SK-N-SH treated with all-trans-retinoic acid at 6 μM for 48 hours (cell line): ENCODE results near the gene SH3D19.
A peak's percentile ranks its signal among the peaks of the same experiment; 100 is the strongest.

Experiments
- ATAC-seq: fragments of 200-7000 bp; cut with Tn5 transposase; 3 replicates; pipeline ENCODE4 v1.9.1; 2020; ENCODE audit warnings: mild to moderate bottlenecking, moderate library complexity
- BACH2 ChIP-seq: fragments of 250-450 bp; sonication (Bioruptor Pico); IDR thresholded peaks from 2 replicates; pipeline ENCODE4 v1.9.0; 2021; ENCODE audit warnings: mild to moderate bottlenecking, borderline replicate concordance
- ESRRG ChIP-seq: fragments of 250-450 bp; sonication (Bioruptor Pico); IDR thresholded peaks from 2 replicates; pipeline ENCODE4 v1.6.1; 2021; ENCODE audit warnings: mild to moderate bottlenecking
- GLIS3 ChIP-seq: fragments of 250-450 bp; sonication (Bioruptor Pico); IDR thresholded peaks from 2 replicates; pipeline ENCODE4 v1.5.0; 2020; ENCODE audit warnings: mild to moderate bottlenecking, moderate library complexity
- ISL1 ChIP-seq: fragments of 250-450 bp; sonication (Bioruptor Pico); IDR thresholded peaks from 2 replicates; pipeline ENCODE4 v2.1.2; 2022; ENCODE audit warnings: mild to moderate bottlenecking, moderate library complexity
- OSR1 ChIP-seq: fragments of 250-450 bp; sonication (Bioruptor Pico); IDR thresholded peaks from 2 replicates; pipeline ENCODE4 v1.8.0; 2022; ENCODE audit warnings: moderate library complexity, mild to moderate bottlenecking, inconsistent platforms
- PPARA ChIP-seq: fragments of 250-450 bp; sonication (Bioruptor Pico); IDR thresholded peaks from 2 replicates; pipeline ENCODE4 v1.5.0; 2020; ENCODE audit warnings: mild to moderate bottlenecking, borderline replicate concordance
- RARB ChIP-seq: fragments of 250-450 bp; sonication (Bioruptor Pico); IDR thresholded peaks from 2 replicates; pipeline ENCODE4 v1.8.0; 2021; ENCODE audit warnings: mild to moderate bottlenecking, moderate library complexity
- SNAI2 ChIP-seq: fragments of 250-450 bp; sonication (Bioruptor Pico); IDR thresholded peaks from 2 replicates; pipeline ENCODE4 v1.5.0; 2020; ENCODE audit warnings: mild to moderate bottlenecking, moderate library complexity
- TCF4 ChIP-seq: fragments of 250-450 bp; sonication (Bioruptor Pico); IDR thresholded peaks from 2 replicates; pipeline ENCODE4 v1.8.0; 2021; ENCODE audit warnings: mild to moderate bottlenecking, moderate library complexity, borderline replicate concordance
- ZC3H10 ChIP-seq: fragments of 250-450 bp; sonication (Bioruptor Pico); IDR thresholded peaks from 2 replicates; pipeline ENCODE4 v1.5.1; 2021; ENCODE audit warnings: mild to moderate bottlenecking, moderate library complexity
- ZFP3 ChIP-seq: fragments of 250-450 bp; sonication (Bioruptor Pico); IDR thresholded peaks from 2 replicates; pipeline ENCODE4 v1.5.0; 2020; ENCODE audit warnings: mild to moderate bottlenecking, moderate library complexity
- ZFP30 ChIP-seq: fragments of 450-650 bp; formaldehyde crosslinking; IDR thresholded peaks from 2 replicates; pipeline ENCODE4 v1.5.0; 2022; ENCODE audit warnings: mild to moderate bottlenecking, moderate library complexity
- ZNF565 ChIP-seq: fragments of 450-650 bp; formaldehyde crosslinking; conservative IDR thresholded peaks from 2 replicates; pipeline ENCODE4 v1.5.0; 2020; ENCODE audit warnings: low read depth, mild to moderate bottlenecking, moderate library complexity
- ZNF70 ChIP-seq: fragments of 450-650 bp; formaldehyde crosslinking; IDR thresholded peaks from 2 replicates; pipeline ENCODE4 v1.5.0; 2020; ENCODE audit warnings: mild to moderate bottlenecking, moderate library complexity
- ZNF8 ChIP-seq: fragments of 450-650 bp; formaldehyde crosslinking; IDR thresholded peaks from 2 replicates; pipeline ENCODE4 v1.5.0; 2020; ENCODE audit warnings: mild to moderate bottlenecking, moderate library complexity
- TF ChIP-seq, protein P1 (sequence below): fragments of 250-450 bp; sonication (Bioruptor Pico); IDR thresholded peaks from 2 replicates; pipeline ENCODE4 v1.8.0; 2020; ENCODE audit warnings: mild to moderate bottlenecking, moderate library complexity, borderline replicate concordance
- TF ChIP-seq, protein P2 (sequence below): fragments of 250-450 bp; sonication (Bioruptor Pico); IDR thresholded peaks from 2 replicates; pipeline ENCODE4 v1.5.0; 2020; ENCODE audit warnings: mild to moderate bottlenecking, moderate library complexity
- TF ChIP-seq, protein P3 (sequence below): fragments of 250-450 bp; sonication (Bioruptor Pico); IDR thresholded peaks from 2 replicates; pipeline ENCODE4 v1.5.1; 2021; ENCODE audit warnings: mild to moderate bottlenecking, moderate library complexity
- TF ChIP-seq, protein P4 (sequence below): fragments of 250-450 bp; sonication (Bioruptor Pico); IDR thresholded peaks from 2 replicates; pipeline ENCODE4 v1.5.1; 2020; ENCODE audit warnings: low read depth, mild to moderate bottlenecking, moderate library complexity

The SH3D19 gene

DNA sequence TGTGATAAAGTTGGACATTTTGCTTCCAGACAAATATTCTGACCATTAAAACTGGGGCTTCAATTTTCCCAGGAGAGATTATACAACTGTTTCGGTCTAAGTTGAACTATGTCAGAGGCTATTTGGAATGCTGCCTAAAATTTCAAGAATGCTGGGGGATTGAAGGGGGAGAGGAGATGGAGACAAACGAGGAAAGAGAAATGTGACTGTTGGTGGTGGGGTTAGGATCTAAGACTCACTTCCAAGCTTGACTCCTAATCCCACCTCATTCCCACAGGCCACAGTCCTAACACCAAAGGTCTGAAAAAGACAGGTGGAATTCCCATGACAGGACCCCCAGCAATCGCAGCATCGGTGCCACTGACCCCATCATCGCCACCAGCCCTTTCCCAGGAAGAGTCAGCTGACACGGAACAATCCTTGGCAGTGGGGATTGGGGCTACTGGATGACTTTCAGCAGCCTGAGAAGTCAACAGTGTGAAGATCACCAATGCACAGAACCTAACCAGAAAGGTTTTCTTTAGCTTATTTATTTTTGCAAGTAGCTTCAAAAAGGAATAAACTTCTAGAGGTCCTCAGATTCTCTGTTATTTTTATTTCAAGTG lies 122.5 kb downstream of the SH3D19 start:
- peak; percentile 58 for ATAC-seq
- TF ChIP-seq, protein P1, sequence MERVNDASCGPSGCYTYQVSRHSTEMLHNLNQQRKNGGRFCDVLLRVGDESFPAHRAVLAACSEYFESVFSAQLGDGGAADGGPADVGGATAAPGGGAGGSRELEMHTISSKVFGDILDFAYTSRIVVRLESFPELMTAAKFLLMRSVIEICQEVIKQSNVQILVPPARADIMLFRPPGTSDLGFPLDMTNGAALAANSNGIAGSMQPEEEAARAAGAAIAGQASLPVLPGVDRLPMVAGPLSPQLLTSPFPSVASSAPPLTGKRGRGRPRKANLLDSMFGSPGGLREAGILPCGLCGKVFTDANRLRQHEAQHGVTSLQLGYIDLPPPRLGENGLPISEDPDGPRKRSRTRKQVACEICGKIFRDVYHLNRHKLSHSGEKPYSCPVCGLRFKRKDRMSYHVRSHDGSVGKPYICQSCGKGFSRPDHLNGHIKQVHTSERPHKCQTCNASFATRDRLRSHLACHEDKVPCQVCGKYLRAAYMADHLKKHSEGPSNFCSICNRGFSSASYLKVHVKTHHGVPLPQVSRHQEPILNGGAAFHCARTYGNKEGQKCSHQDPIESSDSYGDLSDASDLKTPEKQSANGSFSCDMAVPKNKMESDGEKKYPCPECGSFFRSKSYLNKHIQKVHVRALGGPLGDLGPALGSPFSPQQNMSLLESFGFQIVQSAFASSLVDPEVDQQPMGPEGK (CRISPR knock-in tag) = no peak
- TF ChIP-seq ZC3H10 (CRISPR knock-in tag) (no peak), ZNF70 (CRISPR knock-in tag) (no peak), BACH2 (no peak), OSR1 (CRISPR knock-in tag) (no peak), ZNF8 (no peak), SNAI2 (CRISPR knock-in tag) (no peak), ZFP30 (CRISPR knock-in tag) (no peak), PPARA (CRISPR knock-in tag) (no peak), ISL1 (no peak; the same call in 1 of the 2 replicates), GLIS3 (CRISPR knock-in tag) (no peak), ESRRG (CRISPR knock-in tag) (no peak), ZFP3 (CRISPR knock-in tag) (no peak)
- TF ChIP-seq, protein P2, sequence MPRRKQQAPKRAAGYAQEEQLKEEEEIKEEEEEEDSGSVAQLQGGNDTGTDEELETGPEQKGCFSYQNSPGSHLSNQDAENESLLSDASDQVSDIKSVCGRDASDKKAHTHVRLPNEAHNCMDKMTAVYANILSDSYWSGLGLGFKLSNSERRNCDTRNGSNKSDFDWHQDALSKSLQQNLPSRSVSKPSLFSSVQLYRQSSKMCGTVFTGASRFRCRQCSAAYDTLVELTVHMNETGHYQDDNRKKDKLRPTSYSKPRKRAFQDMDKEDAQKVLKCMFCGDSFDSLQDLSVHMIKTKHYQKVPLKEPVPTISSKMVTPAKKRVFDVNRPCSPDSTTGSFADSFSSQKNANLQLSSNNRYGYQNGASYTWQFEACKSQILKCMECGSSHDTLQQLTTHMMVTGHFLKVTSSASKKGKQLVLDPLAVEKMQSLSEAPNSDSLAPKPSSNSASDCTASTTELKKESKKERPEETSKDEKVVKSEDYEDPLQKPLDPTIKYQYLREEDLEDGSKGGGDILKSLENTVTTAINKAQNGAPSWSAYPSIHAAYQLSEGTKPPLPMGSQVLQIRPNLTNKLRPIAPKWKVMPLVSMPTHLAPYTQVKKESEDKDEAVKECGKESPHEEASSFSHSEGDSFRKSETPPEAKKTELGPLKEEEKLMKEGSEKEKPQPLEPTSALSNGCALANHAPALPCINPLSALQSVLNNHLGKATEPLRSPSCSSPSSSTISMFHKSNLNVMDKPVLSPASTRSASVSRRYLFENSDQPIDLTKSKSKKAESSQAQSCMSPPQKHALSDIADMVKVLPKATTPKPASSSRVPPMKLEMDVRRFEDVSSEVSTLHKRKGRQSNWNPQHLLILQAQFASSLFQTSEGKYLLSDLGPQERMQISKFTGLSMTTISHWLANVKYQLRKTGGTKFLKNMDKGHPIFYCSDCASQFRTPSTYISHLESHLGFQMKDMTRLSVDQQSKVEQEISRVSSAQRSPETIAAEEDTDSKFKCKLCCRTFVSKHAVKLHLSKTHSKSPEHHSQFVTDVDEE = no peak
- TF ChIP-seq, protein P3, sequence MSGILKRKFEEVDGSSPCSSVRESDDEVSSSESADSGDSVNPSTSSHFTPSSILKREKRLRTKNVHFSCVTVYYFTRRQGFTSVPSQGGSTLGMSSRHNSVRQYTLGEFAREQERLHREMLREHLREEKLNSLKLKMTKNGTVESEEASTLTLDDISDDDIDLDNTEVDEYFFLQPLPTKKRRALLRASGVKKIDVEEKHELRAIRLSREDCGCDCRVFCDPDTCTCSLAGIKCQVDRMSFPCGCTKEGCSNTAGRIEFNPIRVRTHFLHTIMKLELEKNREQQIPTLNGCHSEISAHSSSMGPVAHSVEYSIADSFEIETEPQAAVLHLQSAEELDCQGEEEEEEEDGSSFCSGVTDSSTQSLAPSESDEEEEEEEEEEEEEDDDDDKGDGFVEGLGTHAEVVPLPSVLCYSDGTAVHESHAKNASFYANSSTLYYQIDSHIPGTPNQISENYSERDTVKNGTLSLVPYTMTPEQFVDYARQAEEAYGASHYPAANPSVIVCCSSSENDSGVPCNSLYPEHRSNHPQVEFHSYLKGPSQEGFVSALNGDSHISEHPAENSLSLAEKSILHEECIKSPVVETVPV (CRISPR knock-in tag) = no peak
- TF ChIP-seq, protein P4, sequence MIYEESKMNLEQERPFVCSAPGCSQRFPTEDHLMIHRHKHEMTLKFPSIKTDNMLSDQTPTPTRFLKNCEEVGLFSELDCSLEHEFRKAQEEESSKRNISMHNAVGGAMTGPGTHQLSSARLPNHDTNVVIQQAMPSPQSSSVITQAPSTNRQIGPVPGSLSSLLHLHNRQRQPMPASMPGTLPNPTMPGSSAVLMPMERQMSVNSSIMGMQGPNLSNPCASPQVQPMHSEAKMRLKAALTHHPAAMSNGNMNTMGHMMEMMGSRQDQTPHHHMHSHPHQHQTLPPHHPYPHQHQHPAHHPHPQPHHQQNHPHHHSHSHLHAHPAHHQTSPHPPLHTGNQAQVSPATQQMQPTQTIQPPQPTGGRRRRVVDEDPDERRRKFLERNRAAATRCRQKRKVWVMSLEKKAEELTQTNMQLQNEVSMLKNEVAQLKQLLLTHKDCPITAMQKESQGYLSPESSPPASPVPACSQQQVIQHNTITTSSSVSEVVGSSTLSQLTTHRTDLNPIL (CRISPR knock-in tag) = no peak
- TF ChIP-seq, all 23 proteins: peak for 0

DNA sequence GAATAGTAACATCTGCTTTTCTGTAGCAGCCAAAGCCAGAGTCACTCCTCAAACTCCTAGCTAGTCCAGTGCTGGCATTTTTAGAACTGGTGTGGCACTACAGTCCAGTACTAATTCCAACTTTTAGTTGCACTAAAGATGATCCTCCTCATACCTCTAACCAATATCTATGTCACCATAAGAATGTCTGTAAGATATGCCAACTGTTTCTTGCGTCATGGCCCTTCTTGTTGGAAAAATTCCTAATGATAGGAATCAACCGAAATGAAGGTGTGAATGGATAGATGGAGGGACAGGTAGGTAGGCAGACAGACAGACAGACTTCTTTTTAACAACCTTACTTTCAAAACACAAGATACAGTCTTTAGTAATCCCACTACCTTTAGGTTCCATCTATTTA lies 123.0 kb downstream of the SH3D19 start:
- TF ChIP-seq ISL1 (no peak), OSR1 (CRISPR knock-in tag) (no peak), ZNF565 (CRISPR knock-in tag) (no peak), RARB (CRISPR knock-in tag) (no peak), BACH2 (no peak), ZNF8 (no peak), ZFP3 (CRISPR knock-in tag) (no peak), GLIS3 (CRISPR knock-in tag) (no peak), TCF4 (no peak), ZC3H10 (CRISPR knock-in tag) (no peak), ZNF70 (CRISPR knock-in tag) (no peak)
- TF ChIP-seq, protein P2 = no peak
- ATAC-seq = no peak
